GM19193 (cell line): ENCODE measurements around the gene KCNH3.

Experiments
- POLR2A ChIP-seq: IDR thresholded peaks from 4 replicates; pipeline ENCODE4 v1.6.1; 2011; ENCODE audit not compliant: insufficient read depth, insufficient read length; ENCODE audit errors: extremely low read depth

Gene KCNH3

DNA sequence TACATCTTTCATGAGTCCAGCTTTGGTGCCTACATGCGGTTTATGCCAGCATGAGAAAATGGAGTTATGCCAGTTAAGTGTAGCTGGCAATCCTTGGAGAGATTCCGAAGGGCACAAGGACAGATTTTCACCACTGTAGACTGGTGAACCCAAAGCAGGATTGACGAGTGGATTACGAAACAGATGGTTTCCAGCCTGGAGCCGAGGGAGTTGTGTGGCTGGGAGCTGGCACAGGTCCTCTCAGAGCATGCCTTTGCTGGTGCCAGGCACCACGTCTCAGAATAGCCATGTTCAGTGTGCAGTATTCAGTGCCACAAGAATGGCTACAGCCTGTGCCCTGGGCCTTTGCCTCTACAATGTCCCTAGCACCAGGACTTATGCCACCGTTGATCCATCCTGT lies 13.2 kb downstream of the KCNH3 start:
- no peak for TF ChIP-seq POLR2A

DNA sequence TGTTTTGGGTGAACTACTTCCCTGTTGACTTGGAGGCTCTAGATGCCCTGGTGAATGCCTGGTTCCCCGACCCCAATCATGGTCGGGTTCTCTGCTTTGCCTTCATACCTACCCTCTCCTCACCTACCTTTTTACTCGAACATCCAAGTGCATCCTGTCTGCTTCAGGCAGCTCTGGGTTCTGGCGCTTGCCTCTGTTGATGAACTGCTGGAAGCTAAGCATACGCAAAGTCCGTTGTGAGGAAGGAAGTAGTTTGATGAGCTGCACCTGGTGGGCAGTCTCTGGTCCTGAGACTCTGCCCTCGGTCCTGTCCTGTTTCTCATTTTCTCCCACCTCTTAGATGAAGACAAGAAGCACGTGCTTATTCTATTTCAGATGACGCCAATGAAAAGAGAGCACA lies 13.6 kb downstream of the KCNH3 start:
- TF ChIP-seq POLR2A = no peak

DNA sequence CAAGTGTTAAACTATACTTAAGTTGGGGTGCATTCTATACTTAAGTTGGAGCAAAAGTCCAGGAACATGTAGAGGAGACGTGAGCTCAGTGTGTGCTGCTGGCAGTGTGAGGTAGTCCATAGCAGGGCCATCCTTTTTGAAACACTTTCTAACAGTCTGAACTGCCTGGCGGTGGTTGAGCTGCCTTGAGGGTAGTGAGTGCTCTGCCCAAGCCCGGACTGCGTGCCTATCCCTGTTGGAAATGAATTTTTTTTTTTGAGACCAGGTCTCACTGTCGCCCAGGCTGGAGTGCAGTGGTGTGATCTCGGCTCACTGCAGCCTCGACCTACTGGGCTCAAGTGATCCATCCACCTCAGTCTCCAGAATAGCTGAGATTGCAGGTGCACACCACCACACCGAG lies 14.1 kb downstream of the KCNH3 start:
- no peak for TF ChIP-seq POLR2A

GRCh38 chr12:49553512-49554088 lies 14.8 kb downstream of the KCNH3 start:
- no peak for TF ChIP-seq POLR2A

DNA sequence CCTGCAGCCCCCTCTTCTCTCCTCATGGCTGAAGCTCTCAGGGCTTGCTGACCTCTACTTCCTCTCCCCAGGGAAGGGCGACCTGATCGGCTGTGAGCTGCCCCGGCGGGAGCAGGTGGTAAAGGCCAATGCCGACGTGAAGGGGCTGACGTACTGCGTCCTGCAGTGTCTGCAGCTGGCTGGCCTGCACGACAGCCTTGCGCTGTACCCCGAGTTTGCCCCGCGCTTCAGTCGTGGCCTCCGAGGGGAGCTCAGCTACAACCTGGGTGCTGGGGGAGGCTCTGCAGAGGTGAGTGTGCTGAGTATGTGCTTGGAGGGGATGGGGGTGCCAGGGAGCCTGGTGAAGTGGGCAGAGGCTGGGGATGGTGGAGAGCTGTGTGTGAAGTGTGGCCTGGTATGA lies 15.4 kb downstream of the KCNH3 start:
- TF ChIP-seq POLR2A = no peak

GRCh38 chr12:49555631-49556390 lies 17.0 kb downstream of the KCNH3 start:
- no peak for TF ChIP-seq POLR2A

DNA sequence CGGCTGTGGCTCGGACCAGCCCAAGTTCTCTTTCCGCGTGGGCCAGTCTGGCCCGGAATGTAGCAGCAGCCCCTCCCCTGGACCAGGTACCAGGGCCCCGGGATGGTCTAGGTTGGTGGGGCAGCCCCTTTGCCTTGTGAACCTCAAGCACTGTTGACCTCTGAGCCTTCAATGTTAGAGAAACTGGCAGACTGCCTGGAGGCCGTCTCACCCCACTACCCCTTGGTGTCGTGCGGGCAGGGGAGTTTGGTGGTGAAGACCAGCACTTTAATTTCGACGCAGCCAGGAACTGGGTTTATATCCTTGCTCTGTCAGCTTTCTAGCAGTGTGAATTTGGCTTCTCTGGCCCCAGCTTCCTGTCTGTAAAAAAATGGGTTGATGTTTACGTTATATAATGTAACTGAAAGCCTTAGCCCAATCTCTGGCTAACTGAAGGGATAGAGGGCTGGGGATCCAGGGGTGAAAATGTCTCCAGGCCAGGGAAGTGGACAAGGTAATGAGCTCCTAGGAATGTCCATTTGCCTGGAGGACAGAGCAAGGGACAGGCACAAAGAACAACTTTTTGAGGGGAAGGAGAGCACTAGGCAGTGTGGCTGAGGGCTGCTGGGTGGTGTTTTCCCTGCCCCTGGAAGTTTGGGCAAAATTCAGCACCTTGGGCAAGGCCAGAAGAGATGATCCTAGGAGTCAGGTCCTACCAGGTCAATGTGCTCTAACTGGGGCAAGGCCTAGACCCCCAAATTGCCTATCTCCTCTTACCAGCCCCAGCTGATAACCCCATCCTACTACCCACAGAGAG lies 17.8 kb downstream of the KCNH3 start:
- TF ChIP-seq POLR2A = no peak

DNA sequence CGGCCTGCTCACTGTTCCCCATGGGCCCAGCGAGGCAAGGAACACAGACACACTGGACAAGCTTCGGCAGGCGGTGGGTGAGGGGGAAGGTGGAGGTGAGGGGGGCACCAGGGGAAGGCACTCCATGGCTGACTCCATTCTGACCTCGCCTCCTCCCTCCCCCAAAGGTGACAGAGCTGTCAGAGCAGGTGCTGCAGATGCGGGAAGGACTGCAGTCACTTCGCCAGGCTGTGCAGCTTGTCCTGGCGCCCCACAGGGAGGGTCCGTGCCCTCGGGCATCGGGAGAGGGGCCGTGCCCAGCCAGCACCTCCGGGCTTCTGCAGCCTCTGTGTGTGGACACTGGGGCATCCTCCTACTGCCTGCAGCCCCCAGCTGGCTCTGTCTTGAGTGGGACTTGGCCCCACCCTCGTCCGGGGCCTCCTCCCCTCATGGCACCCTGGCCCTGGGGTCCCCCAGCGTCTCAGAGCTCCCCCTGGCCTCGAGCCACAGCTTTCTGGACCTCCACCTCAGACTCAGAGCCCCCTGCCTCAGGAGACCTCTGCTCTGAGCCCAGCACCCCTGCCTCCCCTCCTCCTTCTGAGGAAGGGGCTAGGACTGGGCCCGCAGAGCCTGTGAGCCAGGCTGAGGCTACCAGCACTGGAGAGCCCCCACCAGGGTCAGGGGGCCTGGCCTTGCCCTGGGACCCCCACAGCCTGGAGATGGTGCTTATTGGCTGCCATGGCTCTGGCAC lies 18.5 kb downstream of the KCNH3 start:
- peak; percentile 27 for TF ChIP-seq POLR2A

- no peak for TF ChIP-seq POLR2A
Measured at GRCh38 chr12:49557917-49558215, 19.0 kb downstream of the KCNH3 start.

DNA sequence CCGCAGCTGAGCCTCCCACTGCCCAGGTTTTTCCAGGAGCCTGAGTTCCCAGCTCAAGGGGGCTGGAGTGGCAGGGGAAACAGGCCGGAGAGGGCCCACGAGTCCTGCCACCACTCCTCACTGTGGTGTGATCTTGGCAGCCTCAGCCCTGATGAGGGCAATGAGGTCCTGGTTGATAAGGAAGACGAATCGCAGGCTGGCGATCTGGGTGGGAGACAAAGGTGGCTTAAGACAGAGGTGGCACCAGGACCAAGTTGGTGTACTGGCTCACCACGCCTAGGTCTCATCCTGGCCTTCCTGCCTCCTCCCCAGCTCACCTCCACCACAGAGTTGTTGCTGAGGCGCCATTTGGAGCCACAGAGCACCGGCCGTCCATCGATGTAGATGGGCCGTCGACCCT lies 19.7 kb downstream of the KCNH3 start:
- no peak for TF ChIP-seq POLR2A

DNA sequence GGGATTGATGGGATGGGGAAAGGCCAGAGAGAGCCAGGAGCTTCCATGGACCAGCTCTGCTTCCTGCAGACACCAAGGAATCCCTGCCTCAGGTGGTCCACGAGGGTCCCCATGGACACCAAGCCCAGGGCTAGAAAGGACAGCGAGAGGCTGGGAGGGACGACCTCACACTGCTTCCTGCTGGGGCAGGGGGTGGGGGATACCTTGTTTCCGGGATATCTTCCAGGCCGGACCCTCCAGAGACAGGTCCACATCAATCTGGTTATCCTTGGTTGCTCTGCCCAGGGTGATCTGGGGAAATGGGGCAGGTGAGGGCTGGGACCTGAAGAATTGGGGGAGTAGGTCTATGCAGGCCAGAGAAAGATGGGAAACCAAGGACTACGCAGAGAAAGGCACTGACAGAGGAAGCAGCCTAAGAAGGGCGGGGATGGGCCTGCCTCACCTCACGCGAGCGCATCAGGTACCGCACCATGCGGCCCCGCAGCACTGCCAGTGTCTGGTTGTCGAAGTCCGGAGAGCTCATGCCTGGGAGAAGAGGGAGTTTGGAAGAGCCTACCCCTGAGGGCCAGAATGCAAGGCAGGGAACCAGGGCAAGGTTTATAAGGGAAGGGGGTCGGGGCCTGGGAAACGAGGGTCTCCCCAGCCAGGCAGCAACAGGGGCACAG lies 20.3 kb downstream of the KCNH3 start:
- TF ChIP-seq POLR2A = no peak

DNA sequence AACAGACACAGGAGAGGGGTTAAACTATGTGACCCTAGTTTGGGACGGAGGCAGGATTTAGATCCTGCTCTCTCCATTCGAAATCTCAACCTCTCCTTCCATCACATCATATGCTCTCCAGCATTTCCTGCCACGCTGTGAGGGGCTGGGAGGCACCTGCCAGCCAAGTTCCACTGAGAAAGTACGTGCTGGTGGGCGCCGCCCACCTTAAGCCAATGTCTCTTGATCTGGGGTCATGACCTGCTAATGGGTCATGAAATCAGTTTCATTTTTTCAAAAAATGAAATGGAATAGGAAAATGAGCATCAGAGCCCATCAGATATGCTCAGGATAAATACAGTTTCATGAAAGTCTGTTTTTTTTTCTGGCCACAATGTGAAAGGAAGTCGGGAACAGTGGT lies 21.9 kb downstream of the KCNH3 start:
- no peak for TF ChIP-seq POLR2A

DNA sequence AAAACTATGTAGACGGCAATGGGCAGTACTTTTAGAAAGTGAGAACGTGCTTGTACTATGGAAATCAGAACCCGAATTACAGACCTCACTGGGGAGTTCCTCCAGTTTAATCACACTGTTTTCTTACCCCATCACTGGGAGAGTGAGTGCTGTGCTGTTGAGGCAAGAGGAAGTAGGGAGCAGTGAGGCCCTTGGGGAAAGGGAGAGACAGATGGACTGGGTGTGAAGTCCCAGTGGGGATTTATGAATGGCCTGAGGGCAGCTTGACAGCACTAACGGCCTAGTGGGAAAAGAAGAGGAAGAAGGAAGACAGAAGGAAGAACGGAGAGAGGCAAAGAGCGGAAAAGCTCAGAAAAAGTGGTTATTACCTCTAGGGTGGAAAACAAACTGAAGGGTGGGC lies 23.4 kb downstream of the KCNH3 start:
- TF ChIP-seq POLR2A = no peak

DNA sequence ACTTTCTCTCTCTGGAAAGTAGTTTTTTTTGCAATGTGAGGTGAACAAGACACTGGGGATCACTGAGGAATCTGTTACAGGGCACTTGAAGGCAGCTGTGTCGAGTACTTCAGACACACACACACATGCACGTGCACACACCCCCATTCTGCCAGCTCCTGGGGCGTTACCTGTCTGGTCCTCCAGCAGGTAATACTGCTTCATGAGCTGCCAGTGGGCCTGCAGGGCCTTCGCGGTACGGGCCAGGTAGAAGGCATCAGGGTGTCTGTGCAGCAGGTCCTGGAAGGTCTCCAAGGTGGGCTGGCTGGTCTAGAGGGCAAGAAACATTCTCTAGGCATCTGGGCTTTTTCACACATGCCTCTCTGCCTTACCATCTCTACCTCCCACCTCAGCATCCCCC lies 24.0 kb downstream of the KCNH3 start:
- TF ChIP-seq POLR2A = no peak
